Hepatic stellate cell (primary cell): ENCODE data around the gene ILDR2.
"Not testable (repeated sequence)": the region's sequence is repeated elsewhere in the genome, so short reads cannot be mapped to it uniquely, and the experiment has no call there.

Source experiments
- DNase-seq: peaks from one replicate; pipeline ENCODE4 v3.0.0; 2011; ENCODE audit warnings: low spot score

Gene ILDR2

DNA sequence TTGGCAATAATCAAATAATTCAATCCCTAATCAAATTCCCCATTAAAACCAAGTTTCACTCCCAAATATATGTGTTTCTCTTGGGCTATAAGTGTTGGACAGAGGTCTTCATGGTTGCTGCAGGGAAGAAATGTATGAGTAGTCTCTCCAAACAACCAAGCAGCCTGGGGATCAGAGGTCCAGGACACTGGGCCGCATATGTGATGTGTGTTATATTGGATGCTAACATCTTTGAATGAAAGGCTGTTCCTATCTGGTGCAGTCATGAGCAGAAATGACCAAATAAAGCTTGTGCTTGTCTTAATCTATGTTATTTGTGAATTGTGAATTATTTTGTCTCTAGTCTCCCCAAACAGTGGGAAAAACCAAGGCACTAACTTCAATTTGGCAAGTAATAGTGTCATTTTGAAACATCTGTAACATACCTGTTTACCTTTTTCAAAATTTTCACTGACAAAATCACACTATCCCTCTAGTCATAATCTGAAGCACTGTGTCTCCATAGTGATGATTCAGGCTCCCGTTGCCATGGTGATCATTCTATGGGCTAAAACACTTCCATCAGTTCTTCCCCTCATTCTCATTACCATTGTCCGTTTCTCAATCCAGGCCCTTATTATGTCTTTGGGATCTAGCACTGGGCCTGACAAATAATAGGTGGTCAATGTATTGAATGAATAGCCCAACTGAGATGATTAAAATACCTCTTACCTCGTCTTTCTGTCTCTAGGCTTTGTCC lies 86.8 kb downstream of the ILDR2 start:
- DNase-seq: no peak

- DNase-seq: no peak
Observed at GRCh38 chr1:166884971-166885370, 90.4 kb downstream of the ILDR2 start.

GRCh38 chr1:166884040-166884642 lies 91.2 kb downstream of the ILDR2 start:
- DNase-seq: peak; percentile 44

GRCh38 chr1:166882893-166883292 lies 92.4 kb downstream of the ILDR2 start:
- no peak for DNase-seq

- not testable (repeated sequence) for DNase-seq
Observed at GRCh38 chr1:166878173-166878917, 97.0 kb downstream of the ILDR2 start.

GRCh38 chr1:166876540-166876838 lies 98.9 kb downstream of the ILDR2 start:
- no peak for DNase-seq

DNA sequence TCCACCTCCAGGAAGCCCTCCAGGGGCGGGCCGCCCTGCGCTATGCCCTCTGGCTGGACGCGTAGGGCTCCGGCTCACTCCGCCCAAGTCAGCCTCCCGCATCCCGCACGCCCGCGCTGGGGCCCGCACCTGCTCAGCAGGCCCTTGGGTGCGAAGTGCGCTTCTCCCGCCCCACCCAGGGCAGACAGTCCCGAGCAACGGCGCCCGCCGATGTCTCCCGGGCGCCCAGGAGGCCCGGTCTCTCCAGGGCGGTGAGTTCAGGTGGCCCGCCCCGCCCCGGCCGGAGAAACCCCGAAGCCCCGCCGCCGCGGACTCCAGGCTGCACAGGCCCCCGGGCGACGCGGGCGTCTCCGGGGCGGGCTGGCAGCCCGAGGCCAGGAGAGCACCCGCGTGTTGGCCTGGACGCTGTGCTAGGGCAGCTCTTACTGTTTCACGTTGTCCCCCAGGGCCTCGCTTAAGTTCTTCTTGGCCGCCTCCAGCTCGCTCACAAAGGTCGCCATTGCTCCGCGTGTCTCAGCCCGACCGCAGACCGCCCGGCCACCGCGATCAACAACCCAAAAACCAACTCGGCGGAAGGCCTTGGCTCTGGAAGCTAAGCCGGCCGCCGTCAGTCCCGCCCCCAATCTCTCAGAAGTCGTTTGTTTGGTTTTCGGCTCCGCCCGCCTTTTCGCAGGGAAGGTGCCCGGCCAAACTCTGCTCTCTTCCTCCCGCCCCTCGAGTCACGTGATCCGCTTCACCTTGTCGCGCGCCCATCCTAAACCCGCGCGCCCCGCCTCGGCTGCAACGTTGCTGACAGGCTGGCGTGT lies 99.4 kb downstream of the ILDR2 start, which contains the start of gene TADA1:
TSS of gene TADA1 (minus strand) at position 531 of the 806 bp plus-strand sequence. CDS start at position 500, 31 bp downstream.
- DNase-seq: peak; percentile 90

- no peak for DNase-seq
Observed at GRCh38 chr1:166875302-166875733, 100.0 kb downstream of the ILDR2 start.

DNA sequence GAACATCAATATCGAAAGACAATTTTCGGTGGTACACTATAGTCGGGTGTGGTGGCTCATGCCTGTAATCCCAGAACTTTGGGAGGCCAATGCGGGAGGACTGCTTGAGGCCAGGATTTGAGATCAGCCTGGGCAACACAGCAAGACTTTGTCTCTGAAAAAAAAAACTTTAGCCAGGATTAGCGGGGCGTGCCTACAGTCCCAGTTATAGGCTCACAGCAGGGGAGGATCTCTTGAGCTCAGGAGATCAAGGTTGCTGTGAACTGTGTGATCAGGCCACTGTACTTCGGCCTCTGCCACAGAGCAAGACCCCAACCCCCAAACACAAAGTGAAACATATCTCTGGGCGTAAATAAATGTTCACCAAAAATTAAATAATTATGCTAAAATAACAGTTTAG lies 100.9 kb downstream of the ILDR2 start:
- no peak for DNase-seq

DNA sequence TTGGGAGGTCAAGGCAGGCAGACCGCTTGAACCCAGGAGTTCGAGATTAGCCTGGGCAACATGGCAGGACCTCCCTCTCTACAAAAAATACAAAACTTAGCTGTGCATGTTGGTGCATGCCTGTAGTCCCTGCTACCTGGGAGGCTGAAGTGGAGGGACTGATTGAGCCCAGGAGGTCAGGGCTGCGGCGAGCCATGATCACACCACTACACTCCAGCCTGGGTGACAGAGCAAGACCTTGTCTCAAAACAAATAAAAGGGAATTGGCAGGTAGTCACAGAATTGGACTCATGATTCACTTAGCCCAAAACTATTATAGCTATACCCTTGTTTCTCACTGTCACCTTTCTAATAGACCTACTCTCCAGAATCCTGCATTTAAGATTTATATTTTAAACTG lies 104.8 kb downstream of the ILDR2 start:
- no peak for DNase-seq

DNA sequence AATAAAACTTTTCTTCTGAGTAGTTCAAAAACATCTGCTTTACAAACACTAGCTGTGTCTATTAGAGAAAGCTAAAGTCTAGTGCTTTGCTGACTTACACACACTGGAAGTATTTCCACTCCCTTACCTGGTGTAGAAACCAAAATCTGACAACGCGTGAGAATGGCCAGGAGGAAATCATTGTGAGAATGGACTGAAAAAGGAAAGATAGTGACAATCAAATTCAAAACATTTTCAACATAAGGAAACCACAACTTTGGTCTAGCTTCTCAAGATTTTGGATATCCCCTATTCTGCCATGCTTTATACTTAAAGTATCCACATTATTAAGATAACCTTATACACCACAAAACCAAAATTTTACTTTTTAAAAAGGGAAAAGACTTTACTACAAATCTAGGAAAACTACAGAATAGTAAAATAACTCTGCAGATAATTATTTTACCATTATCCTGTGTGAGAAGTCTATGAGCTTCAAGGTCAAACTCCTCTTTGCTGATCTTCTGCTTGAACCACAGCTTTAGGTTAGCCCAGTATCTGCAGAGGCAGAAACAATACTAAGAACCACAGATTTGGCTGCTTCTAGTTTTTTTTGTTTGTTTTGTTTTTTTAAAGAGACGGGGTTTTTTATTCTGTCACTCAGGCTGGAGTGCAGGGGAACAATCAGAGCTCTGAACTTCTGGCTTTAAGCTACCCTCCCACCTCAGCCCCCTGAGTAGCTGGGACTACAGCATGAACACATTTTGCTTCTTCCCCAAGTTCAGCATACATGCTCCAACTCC lies 105.8 kb downstream of the ILDR2 start:
- DNase-seq: no peak

DNA sequence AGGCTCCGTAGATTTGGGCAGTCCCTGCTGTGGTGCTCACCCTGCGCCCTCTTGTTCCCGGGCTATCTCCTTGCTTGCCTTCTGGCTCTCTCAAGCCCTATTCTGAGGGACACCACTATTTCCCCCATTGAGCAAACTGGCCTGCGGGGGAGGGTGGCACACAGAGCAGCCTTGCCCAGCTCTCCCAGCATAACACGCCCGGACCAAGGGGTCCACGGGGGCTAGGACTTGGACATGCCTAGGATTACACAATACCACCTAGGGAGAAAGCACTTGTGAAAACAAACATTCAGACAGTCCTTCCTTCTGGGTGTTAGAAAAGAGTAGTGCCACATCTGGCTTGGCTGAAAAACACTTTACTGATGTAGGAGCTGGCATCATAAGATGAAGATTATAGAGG lies 106.7 kb downstream of the ILDR2 start:
- DNase-seq: no peak

GRCh38 chr1:166865926-166866325 lies 109.4 kb downstream of the ILDR2 start:
- DNase-seq: no peak

DNA sequence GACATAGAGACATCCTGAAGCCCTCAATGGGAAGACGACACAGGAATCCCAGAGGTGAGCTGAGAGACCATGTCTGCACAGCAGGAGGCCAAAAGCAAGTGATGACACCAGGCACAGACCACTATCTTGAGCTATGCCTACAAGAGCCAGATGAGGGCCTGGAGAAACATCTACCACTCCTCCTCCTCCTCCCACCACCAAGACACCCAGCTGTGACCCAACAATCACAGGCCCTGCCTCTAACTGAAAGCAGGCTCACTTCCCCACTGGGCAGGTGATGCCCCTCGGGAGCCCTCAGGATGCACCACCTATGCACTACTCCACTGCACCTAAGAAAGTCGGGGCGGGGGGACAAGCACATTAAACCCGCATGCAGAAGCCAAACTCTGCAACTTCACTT lies 115.7 kb downstream of the ILDR2 start:
- DNase-seq: no peak

DNA sequence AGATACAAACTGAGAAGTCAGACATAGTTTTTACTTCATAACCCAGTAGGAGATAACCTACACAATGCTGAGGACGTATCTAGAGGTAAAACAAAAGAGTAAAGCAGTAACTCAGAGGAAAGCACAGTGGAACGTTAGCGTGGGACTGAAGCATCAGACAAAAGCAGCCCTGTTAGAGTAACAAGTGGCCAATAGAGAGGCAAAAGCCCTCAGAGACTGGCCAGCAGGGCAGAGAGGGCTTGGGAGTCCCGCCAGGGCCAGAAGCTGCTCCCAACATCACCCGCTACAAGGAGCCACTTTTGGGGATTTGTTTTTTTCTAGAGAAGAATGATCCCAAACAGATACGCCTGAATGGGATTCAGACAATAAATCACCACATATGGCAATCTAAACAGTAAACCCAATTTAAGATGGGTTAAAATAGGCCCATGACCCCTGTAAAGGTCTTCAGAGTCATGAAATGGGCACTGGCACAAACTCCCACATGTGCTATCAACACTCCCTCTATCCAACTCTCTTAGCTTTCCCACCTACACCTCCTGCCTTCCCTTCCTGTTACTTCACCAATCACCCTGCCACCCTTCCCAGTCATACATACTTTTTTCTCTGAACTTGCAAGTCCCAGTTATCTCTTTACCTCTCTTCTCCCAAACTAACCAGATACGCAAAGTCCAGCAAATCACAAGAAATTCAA lies 116.5 kb downstream of the ILDR2 start:
- no peak for DNase-seq
